ENCODE data around the gene TRAPPC8.
"Not testable (repeated sequence)": the region's sequence is repeated elsewhere in the genome, so short reads cannot be mapped to it uniquely, and the experiment has no call there.

Gene TRAPPC8

DNA sequence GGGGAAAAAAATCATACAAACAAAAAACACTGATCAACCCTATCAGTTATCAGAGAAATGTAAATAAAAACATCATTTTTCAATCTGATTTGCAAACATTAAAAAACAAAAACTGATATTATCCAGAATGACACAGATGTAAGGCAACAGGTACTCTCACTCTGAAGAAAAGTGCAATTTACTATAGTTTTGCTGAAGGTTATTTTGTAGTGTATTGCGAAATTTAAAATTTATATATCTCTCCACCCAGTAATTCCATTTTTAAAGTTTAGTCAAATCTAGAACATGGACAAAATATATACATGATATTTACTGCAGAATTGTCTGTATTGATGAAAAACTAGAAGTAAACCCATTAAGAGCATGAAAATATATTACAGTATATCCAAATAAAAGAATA is 79.8 kb downstream of the TRAPPC8 start:
- DNase-seq (ENCODE audit: low read depth), result no peak

DNA sequence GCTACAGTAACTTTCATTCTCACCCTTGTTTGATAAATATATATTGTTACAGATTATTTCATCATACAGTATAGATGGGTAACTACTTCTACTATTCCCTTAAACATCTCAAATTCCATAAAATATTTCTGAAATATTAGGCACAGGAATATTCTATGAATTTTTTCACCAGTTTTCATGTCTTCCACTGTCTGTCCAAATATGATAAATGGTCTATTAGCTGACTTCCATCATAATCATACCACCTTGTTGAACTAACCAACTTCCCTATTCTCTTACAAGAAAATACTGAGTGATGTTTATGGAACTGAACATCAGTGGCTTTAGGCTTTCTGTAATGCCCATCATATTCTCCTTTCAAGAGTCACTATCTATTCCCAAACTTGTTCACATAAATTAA is 82.4 kb downstream of the TRAPPC8 start:
- no peak for DNase-seq (ENCODE audit: low read depth)

DNA sequence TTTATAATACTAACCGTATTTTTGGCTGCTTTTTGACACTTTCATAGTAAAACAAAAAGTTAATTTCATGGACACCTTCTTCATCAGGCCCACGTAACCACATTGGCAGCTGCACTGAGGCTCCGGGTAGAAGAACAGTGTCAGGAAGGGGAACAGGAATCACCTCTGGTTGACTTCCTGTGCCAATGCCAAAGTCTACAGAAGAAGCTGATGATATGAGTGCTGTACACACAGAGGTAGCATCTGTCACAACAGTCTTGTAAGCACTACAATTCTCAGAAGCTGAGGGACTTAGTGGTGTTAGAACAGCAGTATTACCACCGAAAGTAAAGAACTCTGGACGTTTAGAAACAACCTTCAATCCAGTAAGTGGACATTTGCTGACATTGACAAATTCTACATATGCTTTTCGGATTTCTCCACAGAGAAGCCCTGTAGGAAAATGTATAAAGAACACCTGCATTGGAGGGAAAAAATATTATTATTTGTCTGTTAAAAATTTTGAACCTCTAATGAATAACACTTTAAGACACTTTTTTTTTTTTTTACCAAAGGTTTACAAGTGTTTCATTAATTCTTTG is 85.3 kb downstream of the TRAPPC8 start:
- no peak for DNase-seq (ENCODE audit: low read depth)

DNA sequence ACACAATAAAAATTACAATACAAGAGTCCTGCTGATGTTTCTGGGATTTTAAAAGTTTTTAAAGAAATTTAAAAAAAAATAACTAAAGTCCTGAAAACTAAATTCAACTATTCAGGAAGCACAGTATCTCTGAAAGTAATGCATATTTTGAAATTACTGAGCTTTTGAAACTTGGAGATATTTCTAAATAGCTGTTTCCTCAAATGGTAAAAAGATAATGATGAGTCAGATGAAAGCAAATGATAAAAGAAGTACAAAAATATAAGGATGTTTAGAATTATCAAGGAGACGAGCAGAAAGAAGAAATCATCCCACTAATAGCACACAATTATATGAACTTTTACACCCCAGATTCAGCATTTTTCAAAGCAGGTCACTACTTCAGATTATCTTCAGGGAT is 92.1 kb downstream of the TRAPPC8 start:
- DNase-seq (ENCODE audit: low read depth), result no peak

DNA sequence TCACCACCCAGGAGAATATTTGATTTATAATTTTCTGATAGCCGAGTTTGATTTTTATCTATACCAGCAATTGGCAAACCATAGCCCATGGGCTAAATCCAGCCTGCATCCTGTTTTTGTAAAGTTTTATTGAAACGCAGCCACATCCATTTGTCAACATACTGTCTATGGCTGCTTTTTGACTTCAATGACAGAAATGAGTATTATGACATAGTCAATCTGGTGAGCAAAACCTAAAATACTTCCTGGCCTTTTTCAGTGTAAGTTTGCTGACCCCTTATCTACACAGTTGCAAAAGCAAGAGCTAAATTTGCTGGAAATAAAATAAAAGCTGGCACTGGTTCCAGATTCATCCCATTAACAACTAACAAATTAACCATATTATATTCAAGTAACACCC is 102.4 kb downstream of the TRAPPC8 start:
- no peak for DNase-seq (ENCODE audit: low read depth)

DNA sequence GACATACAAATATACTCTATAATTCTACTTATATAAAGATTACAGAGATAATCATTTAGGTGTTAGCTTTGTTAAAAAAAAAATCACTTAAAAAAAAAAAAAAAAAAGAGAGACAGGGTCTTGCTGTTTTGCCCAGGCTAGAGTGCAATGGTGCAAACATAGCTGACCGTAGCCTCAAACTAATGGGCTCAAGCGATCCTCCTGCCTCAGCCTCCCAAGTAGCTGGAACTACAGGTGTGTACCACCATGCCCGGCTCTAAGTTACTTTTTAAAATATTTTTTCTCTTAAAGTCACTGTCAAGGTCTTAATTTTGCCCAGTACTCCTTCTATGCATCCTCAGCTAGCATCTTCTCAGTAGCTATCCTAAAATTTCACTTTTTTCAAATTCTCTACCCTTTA is 105.0 kb downstream of the TRAPPC8 start:
- DNase-seq (ENCODE audit: low read depth), result no peak

DNA sequence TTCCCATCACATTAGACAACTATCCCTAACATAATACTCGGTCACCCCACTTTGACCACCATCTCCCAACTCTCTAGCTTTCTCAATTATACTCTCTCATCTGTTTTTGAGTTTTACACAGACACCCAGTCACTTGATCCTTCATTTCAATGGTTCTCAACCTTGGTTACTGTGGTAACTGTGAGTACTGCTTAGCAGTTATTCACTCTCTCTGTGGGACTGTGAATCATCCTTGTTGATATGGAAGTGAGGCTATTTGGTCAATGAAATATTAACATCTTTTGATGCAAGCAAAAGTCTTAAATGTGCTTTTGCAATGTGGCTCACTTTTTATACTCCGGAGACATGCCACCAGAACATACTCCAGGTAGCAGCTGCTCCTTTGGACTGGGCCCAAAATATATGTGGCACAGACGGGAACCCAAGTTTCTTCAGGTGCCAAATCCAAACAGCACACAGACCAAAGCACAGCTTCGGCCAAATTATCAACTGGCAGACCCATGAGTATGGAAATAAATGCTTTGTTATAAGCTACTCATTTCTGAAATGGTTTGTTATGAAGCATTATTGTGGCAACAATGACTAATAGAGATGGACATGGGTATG is 107.3 kb downstream of the TRAPPC8 start:
- DNase-seq (ENCODE audit: low read depth), result peak; percentile 78

DNA sequence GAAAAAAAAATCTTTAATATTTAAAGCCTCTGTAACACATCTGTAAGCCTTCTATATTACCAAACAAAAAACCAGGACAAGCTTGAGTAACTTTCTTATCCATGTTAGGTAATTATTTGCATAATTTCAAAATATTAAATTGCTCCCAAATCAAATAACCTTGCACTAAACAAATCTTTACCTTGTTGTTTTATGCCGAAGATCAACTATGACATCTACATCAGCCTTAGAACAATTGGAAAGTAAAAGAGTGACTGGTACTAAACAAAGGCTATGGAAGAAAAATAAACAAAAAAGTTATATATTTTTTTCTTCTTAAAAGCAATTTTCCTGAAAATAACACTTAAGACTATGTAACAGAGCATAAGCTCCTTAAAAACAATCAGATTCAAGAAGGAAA is 111.0 kb downstream of the TRAPPC8 start:
- no peak for DNase-seq (ENCODE audit: low read depth)

DNA sequence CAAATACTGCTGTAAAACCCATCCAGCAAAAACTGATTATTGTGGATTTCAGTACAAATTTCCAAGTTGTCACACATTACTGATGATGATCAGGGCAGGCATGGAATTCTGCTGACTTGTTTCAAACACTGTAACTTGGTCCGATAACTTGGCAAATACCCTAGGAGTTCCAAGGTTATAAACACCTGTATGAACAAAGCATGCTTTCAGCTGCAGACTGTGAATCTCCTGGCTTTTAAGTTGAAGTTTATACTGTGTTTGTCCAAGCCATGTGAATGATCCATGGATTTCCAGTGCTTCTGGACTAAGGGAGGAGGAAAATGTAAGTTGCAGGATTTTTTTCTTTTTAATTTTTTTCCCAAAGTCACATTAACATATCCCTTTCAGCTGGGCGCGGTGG is 112.2 kb downstream of the TRAPPC8 start:
- DNase-seq (ENCODE audit: low read depth), result no peak

DNA sequence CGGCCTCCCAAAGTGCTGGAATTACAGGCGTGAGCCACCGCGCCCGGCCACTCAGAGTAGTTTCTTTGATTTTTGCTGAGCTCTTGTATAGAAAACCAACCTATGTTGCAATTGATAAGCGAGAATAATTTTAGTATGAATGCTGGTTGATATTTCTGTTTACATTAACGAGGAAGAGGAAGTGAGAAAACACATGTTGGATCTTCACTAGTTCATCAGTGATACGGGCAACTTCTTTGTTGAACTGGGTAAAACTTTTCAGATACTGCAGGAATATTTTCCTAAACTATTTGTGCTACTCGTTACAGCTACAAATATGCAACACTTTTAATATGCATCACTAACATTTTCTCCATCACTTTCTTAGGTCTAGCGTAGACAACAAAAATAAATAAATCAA is 114.3 kb downstream of the TRAPPC8 start:
- no peak for DNase-seq (ENCODE audit: low read depth)

DNA sequence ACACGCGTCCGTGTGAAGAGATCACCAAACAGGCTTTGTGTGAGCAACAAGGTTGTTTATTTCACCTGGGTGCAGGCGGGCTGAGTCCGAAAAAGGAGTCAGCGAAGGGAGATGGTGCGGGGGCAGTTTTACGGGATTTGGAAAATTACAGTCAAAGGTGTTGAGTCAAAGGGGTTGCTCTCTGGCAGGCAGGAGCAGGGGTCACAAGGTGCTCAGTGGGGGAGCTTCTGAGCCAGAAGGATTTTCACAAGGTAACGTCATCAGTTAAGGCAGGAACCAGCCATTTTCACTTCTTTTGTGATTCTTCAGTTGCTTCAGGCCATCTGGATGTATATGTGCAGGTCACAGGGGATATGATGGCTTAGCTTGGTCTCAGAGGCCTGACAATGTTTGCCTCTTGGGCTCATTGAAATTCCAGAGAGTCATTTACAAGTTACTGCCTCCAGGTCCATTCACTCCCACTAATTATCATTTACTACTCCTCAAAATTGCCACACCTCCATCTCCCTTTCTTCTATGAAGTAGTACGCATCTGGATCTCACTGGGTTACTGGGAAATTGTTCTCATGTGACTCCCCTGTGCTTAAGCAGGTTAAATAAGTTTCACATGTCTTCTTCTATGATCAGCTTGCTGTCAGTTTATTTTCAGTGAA is 116.1 kb downstream of the TRAPPC8 start:
- not testable (repeated sequence) for DNase-seq (ENCODE audit: low read depth)

DNA sequence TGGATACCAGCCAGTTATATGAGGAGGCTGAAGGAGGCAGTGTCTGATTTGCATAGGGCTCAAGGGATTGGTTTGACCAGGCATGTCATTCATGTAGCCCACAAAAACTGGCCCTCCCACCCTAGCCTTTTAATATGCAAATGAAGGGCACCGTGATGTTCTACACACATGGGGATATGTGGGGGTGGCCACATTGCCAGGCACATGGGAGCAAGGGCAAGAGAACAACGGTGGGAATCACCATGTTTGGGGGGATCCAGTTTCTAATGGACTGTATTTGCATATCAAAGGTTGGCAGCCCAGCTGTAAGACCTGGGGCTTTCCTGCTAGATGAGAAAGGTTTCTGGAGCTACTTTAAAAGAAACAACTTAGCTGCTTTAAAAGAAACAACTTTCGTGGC is 117.2 kb downstream of the TRAPPC8 start:
- DNase-seq (ENCODE audit: low read depth), result no peak

DNA sequence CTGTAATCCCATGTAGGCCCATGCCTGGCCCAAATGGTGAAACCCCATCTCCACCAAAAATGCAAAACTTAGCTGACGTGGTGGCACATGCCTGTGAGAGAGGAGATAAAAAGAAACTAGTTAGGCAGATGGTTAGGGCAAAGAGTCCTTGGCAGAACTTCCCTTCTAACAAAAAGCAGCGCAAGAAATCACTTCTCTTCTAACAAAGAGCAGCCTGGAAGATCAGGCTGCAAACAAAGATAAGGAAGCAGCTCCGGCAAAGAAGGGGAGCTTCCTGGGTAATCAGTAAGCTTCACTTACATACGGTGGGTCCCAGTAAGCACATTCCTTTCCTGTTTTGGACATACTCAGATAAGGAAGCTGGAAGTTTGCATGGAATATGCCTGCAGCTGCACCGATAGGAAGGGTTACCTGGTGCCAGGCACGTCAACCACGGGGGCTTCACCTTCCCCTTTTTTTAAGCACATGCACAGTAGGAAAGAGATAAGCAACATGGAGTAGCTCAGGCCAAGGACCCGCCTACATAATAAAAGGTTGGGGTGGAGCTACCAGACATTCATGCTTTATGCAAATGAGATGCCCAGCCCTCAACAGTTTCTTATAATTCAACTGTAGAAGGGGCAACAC is 121.3 kb downstream of the TRAPPC8 start:
- DNase-seq (ENCODE audit: low read depth), result no peak

DNA sequence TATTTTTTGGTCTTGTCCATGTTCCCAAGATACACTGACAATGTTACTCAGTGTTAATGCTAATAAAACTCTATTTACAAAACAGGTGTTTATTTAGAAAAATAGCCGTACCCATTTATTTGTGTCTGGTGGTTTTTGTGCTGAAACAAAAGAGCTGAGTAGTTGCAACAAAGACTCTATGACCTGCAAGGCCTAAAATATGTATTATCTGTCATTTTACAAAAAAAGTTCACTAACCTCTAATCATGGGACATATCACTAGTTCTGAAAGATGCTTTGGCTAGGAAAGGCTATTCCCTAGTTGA is 123.1 kb downstream of the TRAPPC8 start:
- DNase-seq (ENCODE audit: low read depth), result no peak

DNA sequence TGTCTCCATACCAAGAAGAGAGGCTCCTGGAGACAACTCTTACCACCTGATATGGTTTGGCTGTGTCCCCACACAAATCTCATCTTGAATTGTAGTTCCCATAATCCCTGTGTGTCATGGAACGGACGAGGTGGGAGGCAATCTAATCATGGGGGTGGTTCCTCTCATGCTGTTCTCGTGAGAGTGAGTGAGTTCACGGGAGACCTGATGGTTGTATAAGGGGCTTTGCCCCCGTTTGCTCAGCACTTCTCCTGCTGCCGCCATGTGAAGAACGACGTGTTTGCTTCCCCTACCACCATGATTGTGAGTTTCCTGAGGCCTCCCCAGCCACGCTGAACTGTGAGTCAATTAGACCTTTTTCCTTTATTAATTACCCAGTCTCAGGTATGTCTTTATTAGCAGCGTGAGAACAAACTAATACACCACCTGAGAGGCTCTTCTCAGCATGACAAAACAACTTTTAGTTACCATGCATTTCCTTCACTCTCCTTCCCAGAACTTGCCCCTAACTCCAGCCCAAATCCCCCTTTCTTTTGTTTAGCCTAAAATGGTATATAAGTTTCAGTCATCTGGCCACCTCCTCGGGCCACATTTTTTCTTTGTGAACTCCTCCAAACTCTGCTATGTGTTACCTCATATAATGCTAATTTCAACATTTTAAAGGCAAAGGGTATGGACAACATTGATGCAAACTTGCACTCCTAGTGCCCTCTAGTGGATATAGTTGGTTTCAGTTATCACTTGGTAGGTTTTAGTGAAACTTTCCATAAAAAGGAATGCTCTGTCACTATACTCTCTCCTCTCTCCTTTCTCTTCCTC is 123.6 kb downstream of the TRAPPC8 start:
- DNase-seq (ENCODE audit: low read depth), result peak; percentile 49

DNA sequence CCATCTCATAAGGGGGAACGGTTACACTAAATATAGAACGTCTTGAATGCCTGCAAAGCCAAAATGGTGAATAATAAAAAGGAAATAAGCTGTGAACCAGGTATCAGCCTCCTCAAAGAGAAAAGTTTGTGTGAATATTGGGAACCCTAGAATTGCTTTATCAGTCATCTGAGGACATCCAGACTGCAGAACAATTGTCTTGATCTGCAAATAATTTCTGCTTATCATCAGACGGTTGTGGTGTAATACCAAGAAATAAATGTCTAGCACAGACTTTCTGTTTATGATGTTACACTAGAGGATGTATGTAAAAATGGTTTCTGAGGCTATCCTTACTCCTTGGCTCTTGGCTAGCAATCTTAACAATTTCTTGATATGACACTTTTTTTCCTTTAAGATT is 128.8 kb downstream of the TRAPPC8 start:
- DNase-seq (ENCODE audit: low read depth), result no peak

DNA sequence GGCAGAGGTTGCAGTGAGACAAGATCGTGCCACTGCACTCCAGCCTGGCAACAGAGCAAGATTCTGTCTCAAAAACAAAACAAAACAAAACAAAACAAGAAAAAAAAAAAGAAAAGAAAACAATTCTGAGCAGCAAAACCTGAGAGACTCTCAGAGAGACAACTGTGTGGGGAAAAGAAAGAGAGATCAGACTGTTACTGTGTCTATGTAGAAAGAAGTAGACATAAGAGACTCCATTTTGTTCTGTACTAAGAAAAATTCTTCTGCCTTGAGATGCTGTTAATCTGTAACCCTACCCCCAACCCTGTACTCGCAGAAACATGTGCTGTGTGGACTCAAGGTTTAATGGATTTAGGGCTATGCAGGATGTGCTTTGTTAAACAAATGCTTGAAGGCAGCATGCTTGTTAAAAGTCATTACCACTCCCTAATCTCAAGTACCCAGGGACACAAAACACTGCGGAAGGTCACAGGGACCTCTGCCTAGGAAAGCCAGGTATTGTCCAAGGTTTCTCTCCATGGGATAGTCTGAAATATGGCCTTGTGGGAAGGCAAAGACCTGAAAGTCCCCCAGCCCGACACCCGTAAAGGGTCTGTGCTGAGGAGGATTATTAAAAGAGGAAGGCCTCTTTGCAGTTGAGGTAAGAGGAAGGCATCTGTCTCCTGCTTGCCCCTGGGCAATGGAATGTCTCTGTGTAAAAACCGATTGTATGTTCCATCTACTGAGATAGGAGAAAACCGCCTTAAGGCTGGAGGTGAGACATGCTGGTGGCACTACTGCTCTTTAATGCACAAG is 132.4 kb downstream of the TRAPPC8 start:
- DNase-seq (ENCODE audit: low read depth), result not testable (repeated sequence)

DNA sequence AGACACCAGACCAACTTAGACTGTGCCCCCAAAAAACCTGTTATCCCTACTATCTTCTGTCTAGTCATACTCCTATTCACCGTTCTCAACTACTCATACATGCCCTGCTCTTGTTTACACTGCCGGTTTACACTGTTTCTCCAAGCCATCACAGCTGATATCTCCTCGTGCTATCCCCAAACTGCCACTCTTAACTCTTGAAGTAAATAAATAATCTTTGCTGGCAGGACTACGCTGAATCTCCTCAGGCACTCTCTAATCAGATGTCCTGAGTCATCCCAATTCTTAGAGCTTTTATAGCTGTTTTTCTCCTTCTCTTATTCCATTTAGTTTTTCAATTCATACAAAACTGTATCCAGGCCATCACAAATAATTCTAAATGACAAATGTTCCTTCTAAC is 133.9 kb downstream of the TRAPPC8 start:
- DNase-seq (ENCODE audit: low read depth), result not testable (repeated sequence)

DNA sequence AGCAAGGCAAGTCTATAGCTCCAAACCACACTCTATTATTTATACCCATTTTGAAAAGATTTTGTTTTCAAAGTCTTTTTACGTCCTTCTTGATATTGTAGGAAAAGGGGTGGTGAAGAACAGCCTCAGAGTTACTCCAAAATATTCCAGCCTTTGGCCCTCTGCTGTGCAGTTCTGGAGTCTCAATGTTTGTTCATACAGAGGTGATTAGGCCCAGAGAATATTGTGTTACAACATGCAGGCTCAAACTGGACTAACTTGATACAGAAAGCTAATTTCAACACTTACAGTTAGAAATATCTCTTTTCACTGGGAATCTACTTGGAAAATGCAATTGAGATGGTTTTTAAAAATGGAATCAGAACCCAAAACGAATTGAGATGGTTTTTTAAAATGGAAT is 141.8 kb downstream of the TRAPPC8 start:
- no peak for DNase-seq (ENCODE audit: low read depth)

DNA sequence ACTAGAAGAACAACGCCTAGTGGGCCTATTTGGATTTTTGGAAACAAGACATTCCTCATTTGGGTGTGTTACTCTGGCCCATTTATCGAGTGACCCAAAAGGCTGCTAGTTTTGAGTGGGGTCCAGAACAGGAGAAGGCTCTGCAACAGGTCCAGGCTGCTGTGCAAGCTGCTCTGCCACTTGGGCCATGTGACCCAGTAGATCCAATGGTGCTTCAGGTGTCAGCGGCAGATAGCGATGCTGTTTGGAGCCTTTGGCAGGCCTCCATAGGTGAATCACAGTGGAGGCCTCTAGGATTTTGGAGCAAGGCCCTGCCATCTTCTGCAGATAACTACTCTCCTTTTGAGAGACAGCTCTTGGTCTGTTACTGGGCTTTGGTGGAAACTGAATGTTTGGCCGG is 143.7 kb downstream of the TRAPPC8 start:
- DNase-seq (ENCODE audit: low read depth), result not testable (repeated sequence)

DNA sequence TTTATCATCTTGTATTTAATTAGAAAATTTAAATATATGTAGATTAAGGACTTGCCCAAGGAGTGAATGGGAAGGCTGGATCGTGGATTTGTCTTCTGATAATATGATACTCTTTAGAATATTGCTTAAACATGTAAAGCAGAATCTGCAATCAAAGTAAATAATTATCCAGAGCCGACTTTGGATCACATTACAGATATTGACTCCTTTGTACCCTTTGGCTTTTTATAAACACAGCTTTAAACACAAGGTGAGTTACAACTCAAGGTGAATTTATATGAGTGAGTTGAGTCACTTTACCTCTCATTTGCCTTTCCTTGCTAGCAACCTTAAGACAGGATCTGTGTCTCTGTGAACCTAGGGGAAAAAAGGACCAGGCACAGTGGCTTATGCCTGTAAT is 144.5 kb downstream of the TRAPPC8 start:
- no peak for DNase-seq (ENCODE audit: low read depth)

DNA sequence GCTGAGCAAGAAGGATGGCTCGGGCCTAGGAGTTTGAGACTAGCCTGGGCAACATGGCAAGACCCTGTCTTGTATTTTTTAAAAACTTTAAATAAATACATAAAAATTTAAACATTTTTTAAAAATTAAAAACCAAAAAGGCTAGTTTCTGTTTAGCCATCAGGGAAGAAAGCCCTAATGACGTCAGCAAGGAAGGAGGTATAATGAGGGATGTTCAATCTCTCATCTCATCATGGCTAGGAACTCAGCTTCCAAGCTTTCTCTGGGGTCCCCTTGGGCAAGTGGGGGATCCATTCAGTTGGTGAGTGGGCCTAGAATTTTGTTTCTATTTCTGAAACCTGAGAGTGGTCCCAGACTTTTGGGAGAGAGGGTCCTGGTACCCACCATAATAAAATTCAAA is 147.2 kb downstream of the TRAPPC8 start:
- no peak for DNase-seq (ENCODE audit: low read depth)
